Peyer's patch (tissue), 4 donors: ENCODE results near the gene NEU1. TPM values are rescaled to one million over a fixed set of nuclear protein-coding genes. Genes with fewer than 3 reads are reported as not detected.

ENCODE experiments used
- DNase-seq, 3 donors: peaks; one replicate each; pipeline ENCODE4 v3.0.0-alpha.2; 2017 to 2019
- H3K27ac ChIP-seq, 4 donors: fragments of 200-600 bp; sonication (generic); one replicate each; pipeline ENCODE4 v1.5.1; 2016 to 2019
- H3K27me3 ChIP-seq, 2 donors: fragments of 200-600 bp; sonication (generic); one replicate each; pipeline ENCODE4 v1.5.1; 2019
- H3K36me3 ChIP-seq, 3 donors: fragments of 200-600 bp; sonication (generic); one replicate each; pipeline ENCODE4 v1.5.1; 2016 to 2019
- H3K4me1 ChIP-seq, 4 donors: fragments of 200-600 bp; sonication (generic); one replicate each; pipeline ENCODE4 v1.5.1; 2016 to 2019
- H3K4me3 ChIP-seq, 4 donors: fragments of 200-600 bp; sonication (generic); 1 replicate in 3 of 4; 2 replicates in 1 of 4; pipeline ENCODE4 v1.5.1; 2016 to 2019; ENCODE audit warnings: mild to moderate bottlenecking in 1 of 4
- H3K9me3 ChIP-seq, 4 donors: fragments of 200-600 bp; sonication (generic); one replicate each; pipeline ENCODE4 v1.5.1; 2016 to 2019; ENCODE audit warnings: mild to moderate bottlenecking in 1 of 4
- CTCF ChIP-seq, 6 experiments: fragments of 450-650 bp in 4 of 6; fragments of 200-600 bp in 2 of 6; sonication (generic) in 1 of 6; IDR thresholded peaks; one replicate each; pipeline ENCODE4 v1.5.1; 2017 to 2019; ENCODE audit warnings: antibody characterized with exemption in 6 of 6, mild to moderate bottlenecking in 3 of 6, moderate library complexity in 1 of 6
- POLR2A ChIP-seq, 2 donors: fragments of 450-650 bp; IDR thresholded peaks; one replicate each; pipeline ENCODE4 v1.5.1; 2017; ENCODE audit warnings: antibody characterized with exemption in 2 of 2, mild to moderate bottlenecking in 2 of 2, moderate library complexity in 2 of 2
- total RNA-seq, 4 donors: library from RNA; depleted of rRNA; stranded (reverse); fragments of >200 nt; gene quantifications; one replicate each; pipeline ENCODE4 v1.1.0, GENCODE V29; 2016

The NEU1 gene
- total RNA-seq, 4 donors from 2014 or later = 11.6 to 100 (median 81.8) TPM

GRCh38 chr6:31887173-31888007 is 24.8 kb upstream of the NEU1 start:
- H3K36me3 ChIP-seq = peaks cover 0 to 92% (median 0%) of the 10 kb centered on the region in 3 donors
- no peaks in the 10 kb centered on the region for H3K4me1 ChIP-seq
- H3K9me3 ChIP-seq = no peaks in the 10 kb centered on the region
- TF ChIP-seq POLR2A (IDR thresholded peaks at IDR 0.05) (no peak), CTCF (IDR thresholded peaks at IDR 0.05) (no peak)
- H3K27ac ChIP-seq = no peak overlapping the region
- no peak for DNase-seq
- no peaks in the 10 kb centered on the region for H3K27me3 ChIP-seq
- H3K4me3 ChIP-seq = no peak overlapping the region

GRCh38 chr6:31886541-31886991 is 23.9 kb upstream of the NEU1 start:
- no peak overlapping the region for H3K27ac ChIP-seq
- peaks cover 0 to 92% (median 0%) of the 10 kb centered on the region in 3 donors for H3K36me3 ChIP-seq
- no peaks in the 10 kb centered on the region for H3K27me3 ChIP-seq
- H3K4me1 ChIP-seq = no peaks in the 10 kb centered on the region
- no peak overlapping the region for H3K4me3 ChIP-seq
- DNase-seq = peak in 1 of 3 donors; percentile 44
- TF ChIP-seq CTCF (IDR thresholded peaks at IDR 0.05) (no peak), POLR2A (IDR thresholded peaks at IDR 0.05) (no peak)
- no peaks in the 10 kb centered on the region for H3K9me3 ChIP-seq

- TF ChIP-seq CTCF (IDR thresholded peaks at IDR 0.05) (no peak), POLR2A (IDR thresholded peaks at IDR 0.05) (no peak)
- DNase-seq = peak in 1 of 3 donors; percentile 40
- no peak overlapping the region for H3K4me3 ChIP-seq
- peaks cover 0 to 4% (median 0%) of the 10 kb centered on the region in 4 donors for H3K4me1 ChIP-seq
- no peak overlapping the region for H3K27ac ChIP-seq
- H3K36me3 ChIP-seq = peaks cover 0 to 96% (median 0%) of the 10 kb centered on the region in 3 donors
- H3K9me3 ChIP-seq = no peaks in the 10 kb centered on the region
- H3K27me3 ChIP-seq = no peaks in the 10 kb centered on the region
Measured at GRCh38 chr6:31884528-31885035, 22.0 kb upstream of the NEU1 start.

- no peak for TF ChIP-seq CTCF (IDR thresholded peaks at IDR 0.05)
- TF ChIP-seq POLR2A (IDR thresholded peaks at IDR 0.05) = no peak
- no peak overlapping the region for H3K4me3 ChIP-seq
- H3K27me3 ChIP-seq = no peaks in the 10 kb centered on the region
- peaks cover 0 to 90% (median 0%) of the 10 kb centered on the region in 3 donors for H3K36me3 ChIP-seq
- DNase-seq = peak in 1 of 3 donors; percentile 39
- H3K27ac ChIP-seq = no peak overlapping the region
- H3K9me3 ChIP-seq = no peaks in the 10 kb centered on the region
- H3K4me1 ChIP-seq = peaks cover 0 to 10% (median 0%) of the 10 kb centered on the region in 4 donors
Measured at GRCh38 chr6:31883676-31884075, 21.1 kb upstream of the NEU1 start.

GRCh38 chr6:31882344-31882743 is 19.7 kb upstream of the NEU1 start:
- TF ChIP-seq POLR2A (IDR thresholded peaks at IDR 0.05) (no peak), CTCF (IDR thresholded peaks at IDR 0.05) (no peak)
- no peak for DNase-seq
- H3K27ac ChIP-seq = no peak overlapping the region
- H3K4me1 ChIP-seq = peaks cover 0 to 10% (median 0%) of the 10 kb centered on the region in 4 donors
- no peaks in the 10 kb centered on the region for H3K9me3 ChIP-seq
- H3K4me3 ChIP-seq = no peak overlapping the region
- no peaks in the 10 kb centered on the region for H3K27me3 ChIP-seq
- H3K36me3 ChIP-seq = peaks cover 0 to 77% (median 0%) of the 10 kb centered on the region in 3 donors
